ENCODE data around the gene CASP5.

- TF ChIP-seq CTCF (IDR thresholded peaks at IDR 0.05; ENCODE audit: borderline replicate concordance, extremely low read depth, low read length, poor library complexity, severe bottlenecking) (no peak), EZH2 (IDR thresholded peaks at IDR 0.05; ENCODE audit: borderline replicate concordance, low read depth, low read length, severe bottlenecking) (no peak)
Observed at GRCh38 chr11:104973616-104974015, 49.4 kb downstream of the CASP5 start.

Data from DND-41 (cell line).